Fibroblast of mammary gland (primary cell): ENCODE data around the gene TENM4.

ENCODE experiments used
- DNase-seq: peaks from one replicate; pipeline ENCODE4 v3.0.0-alpha.2; 2010; ENCODE audit warnings: low read depth
- H3K4me3 ChIP-seq: 2 replicates; pipeline ENCODE4 v1.5.1; 2011; ENCODE audit warnings: low read depth, mild to moderate bottlenecking, low read length, moderate library complexity; ENCODE audit not compliant: control insufficient read depth
- TF ChIP-seq, protein P1 (sequence below): conservative IDR thresholded peaks from 2 replicates; pipeline ENCODE4 v1.5.1; 2011; ENCODE audit warnings: low read depth, low read length, inconsistent platforms; ENCODE audit not compliant: control insufficient read depth, insufficient read depth

TENM4 gene

DNA sequence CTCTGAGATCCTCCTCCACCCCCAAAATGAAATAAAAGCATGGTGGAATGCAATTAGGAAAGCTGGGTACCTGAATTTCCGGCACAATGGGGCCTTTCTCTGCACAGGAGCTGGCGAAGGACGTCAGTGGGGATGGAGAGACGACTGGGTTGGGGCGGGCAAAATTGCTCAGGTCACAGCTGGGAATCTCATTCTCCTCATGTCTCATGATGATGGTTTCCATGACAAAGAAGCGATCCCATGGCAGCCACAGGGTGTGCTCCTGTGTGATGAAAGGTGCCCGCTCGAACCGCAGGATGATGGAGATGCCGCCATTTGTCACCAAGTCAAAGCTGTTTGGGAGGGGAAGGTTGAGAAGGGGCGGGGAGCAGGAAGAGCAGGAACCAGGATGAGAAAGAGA, 708.6 kb downstream of the TENM4 start:
- no peak overlapping the region for H3K4me3 ChIP-seq
- TF ChIP-seq, protein P1, sequence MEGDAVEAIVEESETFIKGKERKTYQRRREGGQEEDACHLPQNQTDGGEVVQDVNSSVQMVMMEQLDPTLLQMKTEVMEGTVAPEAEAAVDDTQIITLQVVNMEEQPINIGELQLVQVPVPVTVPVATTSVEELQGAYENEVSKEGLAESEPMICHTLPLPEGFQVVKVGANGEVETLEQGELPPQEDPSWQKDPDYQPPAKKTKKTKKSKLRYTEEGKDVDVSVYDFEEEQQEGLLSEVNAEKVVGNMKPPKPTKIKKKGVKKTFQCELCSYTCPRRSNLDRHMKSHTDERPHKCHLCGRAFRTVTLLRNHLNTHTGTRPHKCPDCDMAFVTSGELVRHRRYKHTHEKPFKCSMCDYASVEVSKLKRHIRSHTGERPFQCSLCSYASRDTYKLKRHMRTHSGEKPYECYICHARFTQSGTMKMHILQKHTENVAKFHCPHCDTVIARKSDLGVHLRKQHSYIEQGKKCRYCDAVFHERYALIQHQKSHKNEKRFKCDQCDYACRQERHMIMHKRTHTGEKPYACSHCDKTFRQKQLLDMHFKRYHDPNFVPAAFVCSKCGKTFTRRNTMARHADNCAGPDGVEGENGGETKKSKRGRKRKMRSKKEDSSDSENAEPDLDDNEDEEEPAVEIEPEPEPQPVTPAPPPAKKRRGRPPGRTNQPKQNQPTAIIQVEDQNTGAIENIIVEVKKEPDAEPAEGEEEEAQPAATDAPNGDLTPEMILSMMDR, result no peak
- no peak for DNase-seq

DNA sequence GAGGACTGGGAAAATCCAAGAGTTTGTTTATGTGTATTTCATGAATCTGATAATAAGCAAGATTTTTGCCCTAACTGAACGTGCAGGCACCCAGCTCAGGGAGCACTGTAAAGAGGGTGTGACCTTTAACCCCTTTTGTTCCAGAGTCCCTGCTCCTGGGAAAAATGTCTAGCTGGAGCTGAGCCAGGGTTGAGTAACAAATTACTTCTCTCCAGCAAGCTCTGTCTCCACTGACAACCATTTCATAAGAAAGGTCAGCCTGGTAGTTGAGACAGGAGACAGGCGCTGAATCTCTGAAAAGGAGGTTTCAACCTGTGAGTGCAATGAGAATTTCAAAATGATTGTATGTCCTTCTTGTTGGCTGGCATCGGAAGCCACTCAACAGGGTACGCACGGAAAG, 709.8 kb downstream of the TENM4 start:
- TF ChIP-seq, protein P1, result no peak
- peak; percentile 18 for DNase-seq
- H3K4me3 ChIP-seq, result no peak overlapping the region

DNA sequence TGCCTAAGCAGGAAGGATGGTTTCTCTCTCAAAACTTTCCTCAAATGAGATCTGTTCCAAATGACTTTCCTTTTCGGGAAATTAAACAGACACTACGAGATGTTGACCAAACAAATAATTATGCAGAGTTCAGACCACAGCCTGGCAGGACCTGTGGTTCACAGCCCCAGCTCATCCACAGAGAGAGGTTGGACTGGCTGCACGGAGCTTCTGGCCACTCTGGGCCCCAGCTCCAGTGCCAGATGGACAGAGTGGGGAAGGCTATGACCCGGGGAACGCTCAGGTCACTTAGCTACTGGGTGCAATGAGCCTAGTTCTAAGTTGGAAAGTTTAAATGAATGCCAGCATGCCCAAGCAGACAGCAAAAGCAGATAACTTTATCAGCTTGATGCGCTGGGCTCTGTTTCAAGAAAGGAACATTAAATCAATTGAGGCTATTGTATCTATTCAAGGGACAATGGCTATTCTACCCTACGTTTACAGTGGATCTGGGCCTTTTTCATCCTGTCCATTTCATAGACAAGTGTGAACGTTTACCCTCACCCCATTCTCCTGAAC, 710.5 kb downstream of the TENM4 start:
- H3K4me3 ChIP-seq, result no peak overlapping the region
- DNase-seq, result no peak
- TF ChIP-seq, protein P1, result no peak

DNA sequence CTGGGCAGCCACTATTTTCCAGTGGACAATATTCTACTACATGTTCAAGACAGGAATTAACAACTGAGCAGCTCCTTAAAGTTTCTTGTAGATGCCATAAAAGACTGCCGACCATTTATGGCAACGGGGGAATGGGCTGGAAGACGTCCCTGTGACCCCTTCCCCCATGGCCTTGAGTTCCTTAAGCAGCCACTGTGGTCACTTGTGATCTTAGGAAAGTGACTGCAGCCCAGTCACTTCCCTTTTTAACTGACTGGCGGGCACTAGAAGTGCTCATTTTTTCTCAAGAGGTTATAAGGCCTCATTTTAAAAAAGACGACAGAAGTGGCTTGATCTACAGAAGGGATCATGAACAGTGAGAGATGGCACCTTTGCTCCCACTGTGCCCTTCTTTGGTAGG, 713.0 kb downstream of the TENM4 start:
- no peak overlapping the region for H3K4me3 ChIP-seq

DNA sequence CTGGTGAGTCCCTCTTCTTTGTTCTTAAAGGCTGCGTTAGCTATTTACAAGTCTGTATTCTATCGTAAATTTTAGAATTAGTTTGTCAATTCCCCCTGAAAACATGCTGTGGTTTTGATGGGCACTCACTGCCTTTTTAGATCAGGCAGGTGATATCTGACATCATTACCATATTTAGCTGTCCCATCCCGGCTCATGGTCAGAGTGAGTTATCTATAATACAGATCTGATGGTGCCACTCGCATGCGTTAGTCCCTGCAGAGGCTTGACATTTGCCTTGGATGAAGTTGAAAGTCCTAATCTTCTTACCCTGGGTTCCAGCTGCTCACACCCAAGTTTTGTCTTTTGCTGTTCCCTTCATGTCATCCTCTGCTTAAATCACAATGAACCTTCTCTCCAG, 715.6 kb downstream of the TENM4 start:
- no peak overlapping the region for H3K4me3 ChIP-seq
- no peak for DNase-seq
- TF ChIP-seq, protein P1, result no peak

More for the DNA sequence above, 713.0 kb downstream of the TENM4 start:
- TF ChIP-seq, protein P1, result no peak
- no peak for DNase-seq

DNA sequence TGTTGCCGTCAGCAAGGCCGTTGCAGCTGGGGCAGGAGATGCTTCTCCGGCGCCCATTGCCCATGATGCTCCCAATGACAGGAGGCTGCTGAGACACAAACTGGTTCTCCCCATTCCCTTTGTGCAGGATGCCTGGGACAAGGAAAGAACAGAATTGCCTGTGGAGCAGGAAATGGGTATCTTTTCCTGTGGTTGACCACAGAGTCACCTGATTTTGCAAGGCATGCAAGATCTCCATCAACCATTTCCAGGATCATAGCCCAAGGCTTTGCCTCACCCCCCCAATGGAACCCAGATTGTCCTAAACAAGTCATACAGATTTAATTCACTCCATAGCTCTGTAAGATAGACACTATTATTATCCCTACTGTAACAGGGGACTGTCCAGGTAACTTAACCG, 718.0 kb downstream of the TENM4 start:
- TF ChIP-seq, protein P1, result no peak
- DNase-seq, result no peak
- H3K4me3 ChIP-seq, result no peak overlapping the region
